Ureter (tissue), 1 donor: ENCODE measurements around the gene SLC16A3. TPM values are rescaled to one million over a fixed set of nuclear protein-coding genes. Genes with fewer than 3 reads are reported as not detected.

Source experiments
- DNase-seq: peaks from one replicate; pipeline ENCODE4 v3.0.0-alpha.2; 2020; ENCODE audit warnings: low spot score
- total RNA-seq: library from RNA; stranded (reverse); gene quantifications from one replicate; pipeline ENCODE4 v1.2.4, GENCODE V29; 2023
- donor health status: DM: yes; HTN: yes; CAD: no.

SLC16A3 gene
- total RNA-seq, 1 donor from 2014 or later: 44.2 TPM

DNA sequence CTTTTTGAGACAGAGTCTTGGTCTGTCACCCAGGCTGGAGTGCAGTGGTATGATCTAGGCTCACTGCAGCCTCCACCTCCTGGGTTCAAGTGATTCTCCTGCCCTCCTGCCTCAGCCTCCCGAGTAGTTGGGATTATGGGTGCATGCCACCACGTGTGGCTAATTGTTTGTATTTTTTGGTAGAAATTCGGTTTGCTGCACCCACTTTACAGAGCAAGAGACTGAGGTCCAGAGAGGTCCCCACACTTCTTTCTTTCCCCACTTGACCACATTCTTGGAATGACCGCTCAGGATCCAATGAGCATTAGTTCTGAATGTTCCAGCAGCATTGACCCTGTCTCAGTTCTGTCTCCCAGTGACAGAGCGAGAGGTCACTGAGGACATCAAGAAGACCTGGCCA, 5.3 kb upstream of the SLC16A3 start:
- no peak for DNase-seq

DNA sequence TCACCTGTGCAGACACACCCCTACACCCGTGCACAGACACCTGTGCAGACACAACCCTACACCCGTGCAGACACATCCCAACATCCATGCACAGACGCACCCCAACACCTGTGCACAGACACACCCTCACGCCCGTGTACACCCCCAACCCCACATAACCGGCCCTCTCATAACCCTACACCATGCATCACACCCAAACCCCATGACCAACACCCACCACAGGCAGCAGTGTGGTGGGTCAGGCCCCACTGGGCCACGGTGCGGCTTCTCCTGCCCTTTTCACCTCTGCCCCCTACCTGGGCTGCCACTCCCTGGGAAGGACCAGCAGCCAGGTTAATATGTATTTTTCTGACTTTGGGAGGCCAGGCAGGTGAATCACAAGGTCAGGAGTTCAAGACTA, 4.2 kb upstream of the SLC16A3 start:
- no peak for DNase-seq

DNA sequence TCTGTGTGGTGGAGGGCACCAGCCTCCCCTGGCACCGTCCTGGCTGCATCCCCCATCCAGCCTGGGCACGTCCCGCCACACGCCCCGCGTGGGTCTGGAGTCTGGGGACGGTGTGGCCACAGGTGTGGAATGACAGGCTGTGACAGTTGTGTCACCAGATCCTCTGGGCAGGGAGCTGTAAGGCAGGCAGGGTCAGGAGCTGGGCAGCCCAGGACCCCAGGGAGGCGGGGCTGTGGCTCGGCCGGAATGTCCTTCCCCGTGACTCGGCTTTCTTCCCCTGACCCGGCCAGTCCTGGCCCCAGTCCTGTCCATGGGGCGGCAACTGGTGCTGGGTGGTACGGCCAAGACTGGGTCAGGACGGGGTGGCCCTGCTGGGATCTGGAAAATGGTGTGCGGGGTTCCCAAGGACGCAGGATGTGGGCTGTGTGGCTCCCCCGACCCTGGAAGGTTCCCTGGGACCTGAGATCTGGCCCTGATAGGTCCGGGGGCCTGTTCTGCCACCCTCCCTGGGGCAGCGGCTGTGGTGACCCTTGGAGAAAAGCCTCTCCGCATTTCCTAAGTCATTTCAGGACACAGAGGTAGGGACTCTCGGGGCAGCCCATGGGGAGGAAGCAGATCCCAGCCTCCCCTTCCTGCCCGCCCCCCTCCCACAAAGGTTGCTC, 3.3 kb upstream of the SLC16A3 start:
- peak; percentile 44 for DNase-seq

DNA sequence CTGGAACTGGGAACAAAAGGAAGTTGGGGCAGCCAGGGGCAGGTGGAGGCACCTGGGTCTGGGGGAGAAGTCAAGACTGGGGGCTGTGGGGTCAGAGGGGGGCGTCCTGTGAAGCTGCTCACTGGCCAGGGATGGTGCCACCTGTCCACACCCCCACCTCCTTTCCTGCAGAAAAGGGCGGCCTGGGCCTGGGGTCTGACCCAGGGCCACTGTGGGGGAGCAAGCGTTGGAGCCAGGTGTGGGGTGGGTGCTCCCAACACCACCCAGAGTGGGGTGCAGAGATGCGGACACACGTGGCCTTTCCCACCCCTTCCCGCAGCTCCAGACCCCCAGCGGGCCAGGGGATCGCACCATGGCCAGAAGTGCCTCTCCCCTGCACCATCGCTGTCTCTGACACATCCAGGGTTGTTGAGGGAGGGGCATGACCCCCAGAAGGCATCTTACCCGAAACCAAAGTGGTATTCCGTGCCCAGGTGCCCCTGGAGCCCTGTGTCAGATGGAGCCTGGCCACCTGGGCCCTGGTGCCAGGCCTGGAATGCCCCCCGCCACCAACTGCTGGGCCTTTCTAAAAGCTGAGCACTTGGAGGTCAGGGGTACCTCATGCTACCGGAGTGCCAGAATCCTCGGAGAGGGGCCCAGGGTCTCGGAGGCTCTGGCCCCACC, 2.6 kb upstream of the SLC16A3 start:
- no peak for DNase-seq

DNA sequence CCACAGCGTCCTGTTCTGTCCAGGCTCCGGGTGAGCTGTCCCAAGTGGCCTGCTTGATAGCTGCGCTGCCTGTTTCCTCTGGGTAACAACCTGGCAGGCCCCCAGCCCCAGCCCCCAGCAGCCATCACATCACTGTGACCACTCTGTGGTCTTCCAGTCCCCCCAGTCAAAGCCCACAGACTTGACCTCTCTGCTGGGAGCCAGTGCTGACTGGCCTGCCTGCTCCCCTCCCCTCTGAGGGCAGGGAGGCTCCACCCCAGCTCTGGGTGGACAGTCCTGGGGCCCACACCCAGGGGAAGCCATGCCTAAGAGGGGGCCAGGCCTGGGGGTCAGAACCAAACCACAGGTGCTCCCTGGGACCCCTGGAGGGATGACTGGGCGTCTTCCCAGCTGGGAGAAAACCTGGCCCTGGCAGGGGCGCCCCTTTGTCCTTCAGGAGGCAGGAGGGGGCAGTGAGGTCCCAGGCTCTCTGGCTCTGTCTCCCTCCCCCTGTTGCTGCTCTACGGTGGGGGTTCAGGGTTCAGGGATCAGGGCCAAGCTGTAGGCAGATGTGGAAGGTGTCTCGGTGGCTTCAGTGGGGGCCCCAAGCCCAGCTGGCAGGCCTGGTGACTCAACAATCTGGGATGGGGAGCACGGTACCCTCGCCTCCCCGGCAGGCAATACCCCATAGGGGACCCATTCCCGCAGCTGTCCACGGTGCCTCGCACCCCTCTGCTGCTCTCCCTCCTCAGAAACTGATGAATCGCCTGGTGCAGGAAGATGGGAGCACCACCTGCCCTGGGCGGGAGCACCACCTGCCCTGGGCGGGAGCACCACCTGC, 1.8 kb upstream of the SLC16A3 start:
- DNase-seq: peak; percentile 48

DNA sequence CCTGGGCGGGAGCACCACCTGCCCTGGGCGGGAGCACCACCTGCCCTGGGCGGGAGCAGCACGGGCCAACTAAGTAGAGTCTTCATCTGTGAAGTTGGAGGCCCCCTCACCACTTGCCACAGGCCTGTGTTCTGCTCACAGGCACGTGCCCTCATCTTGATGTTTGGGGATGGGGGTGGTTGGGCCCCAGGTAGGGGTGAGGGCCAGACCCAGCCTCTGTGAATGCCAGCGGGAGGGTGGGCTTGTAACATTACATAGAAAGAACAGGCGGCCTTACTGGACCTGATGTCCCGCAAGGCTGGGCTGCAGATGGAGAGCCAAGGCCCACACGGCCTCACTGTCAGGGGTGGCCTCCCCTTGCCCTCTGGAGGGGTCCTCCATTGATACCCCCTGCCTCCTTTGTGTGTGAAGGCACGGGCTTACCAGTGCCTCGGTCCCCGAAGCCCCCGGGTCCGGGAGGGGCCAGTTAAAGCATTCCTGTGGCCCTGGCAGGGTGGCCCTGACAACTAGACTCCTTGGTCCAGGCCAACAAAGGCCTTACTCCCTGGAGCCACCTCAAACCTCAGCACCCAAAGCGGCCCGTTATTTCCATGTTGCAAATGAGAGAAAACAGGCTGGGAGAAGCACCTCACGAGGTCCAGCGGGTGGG, 1.1 kb upstream of the SLC16A3 start:
- peak; percentile 46 for DNase-seq

DNA sequence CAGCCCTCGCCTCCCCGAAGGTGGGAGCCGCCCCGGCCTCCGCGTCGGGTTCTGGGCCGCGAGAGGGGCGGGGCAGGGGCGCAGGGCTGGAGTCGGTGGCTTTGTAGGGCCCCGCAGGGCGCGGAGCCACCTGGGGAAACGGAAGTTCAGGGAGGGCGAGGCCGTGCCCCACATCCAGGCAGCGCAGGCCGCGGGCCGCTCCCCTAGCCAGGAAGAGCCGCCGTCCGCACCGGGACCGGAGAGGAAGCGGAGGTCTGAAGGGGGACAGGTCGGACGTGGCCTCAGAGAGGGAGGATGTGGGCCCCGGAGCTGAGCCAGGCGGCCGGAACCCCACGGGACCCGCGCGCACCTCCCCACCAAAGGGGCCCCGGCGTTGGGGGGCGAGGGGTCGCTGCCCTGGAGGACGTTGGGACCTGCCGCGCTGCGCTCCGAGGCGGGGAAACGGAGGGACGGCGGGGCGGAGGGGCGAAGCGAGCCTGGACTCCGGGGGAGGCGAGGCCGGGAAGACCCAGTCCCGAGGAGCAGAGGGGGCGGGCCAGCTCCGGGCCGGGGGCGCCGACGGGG, 482 bp upstream of the SLC16A3 start:
- DNase-seq: no peak

DNA sequence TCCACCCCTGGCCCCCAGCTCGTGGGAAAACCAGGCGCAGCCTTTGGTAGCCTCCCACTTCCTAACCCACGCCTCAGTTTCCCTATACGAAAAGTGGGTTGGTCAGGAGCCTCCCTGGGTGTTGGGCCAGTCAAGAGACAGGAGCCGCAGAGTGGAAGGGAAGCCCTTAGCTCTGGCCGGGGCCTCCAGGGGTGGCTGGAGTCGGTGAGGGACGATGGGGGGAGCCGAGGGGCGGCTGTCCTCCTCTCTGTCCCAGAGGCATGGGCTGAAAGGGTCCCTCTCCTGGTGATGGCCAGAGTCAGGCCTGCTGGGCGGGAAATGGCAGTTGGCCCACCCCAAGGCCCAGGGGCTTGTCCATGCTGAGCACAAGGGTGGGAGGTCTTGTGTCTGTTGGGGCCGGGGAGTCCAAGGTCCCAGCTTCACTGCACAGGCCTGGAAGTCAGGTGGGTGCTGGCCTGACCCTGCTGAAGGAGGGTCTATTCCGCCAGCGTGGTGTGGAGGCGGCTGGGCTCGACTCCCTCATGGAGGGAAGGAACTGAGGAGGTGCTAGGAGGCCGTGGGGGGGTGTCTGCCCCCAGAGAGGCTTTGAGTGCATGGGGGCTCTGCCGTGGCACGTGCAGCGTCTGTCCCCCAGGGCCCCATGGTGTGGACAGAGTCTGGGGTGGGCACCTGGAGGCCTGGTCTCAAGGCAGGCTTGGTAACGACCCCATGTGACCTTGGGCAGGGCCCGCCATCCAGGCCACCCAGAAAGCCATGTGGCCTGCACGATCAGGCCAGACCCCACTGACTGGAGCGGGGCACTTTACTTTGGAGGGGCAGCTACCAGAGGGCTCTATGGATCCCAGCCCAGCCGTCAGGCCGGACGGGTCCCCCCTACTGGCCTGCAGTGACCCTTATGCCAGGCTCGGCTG, 1.1 kb downstream of the SLC16A3 start:
- DNase-seq: peak; percentile 68

DNA sequence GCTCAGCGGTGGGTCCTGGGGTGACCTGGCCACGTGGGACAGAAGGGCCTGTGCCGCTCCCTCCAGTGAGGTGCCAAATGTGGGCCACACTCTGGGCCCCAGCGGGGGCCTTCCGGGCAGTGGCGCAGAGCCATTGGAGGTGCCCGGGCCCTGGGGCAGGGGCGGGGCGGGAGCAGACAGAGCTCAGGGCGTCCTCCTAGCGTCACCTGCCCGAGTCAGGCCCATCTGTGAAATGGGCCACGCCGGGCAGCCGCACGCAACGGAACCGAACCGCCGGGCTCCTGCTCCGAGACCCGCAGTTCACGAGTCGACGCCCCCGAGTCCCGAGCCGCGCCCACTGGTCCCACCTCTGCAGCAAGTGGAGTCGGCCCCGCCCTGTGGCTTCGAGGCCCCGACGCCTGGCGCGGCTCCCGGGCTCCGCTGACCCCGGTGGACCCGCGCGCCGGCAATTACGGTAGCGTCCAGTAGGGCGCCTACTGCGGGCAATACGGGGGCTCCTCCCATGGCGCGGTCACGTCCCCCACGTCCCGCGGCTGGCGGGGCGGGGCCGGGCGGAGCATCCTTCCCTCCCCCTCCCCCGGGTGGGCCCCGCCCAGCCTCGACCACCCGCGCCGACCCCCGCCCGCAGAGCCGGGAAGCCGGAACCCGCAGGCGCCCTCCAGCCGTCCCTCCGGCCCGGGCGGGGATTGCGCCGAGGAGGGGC, 1.9 kb downstream of the SLC16A3 start:
- DNase-seq: peak; percentile 91

DNA sequence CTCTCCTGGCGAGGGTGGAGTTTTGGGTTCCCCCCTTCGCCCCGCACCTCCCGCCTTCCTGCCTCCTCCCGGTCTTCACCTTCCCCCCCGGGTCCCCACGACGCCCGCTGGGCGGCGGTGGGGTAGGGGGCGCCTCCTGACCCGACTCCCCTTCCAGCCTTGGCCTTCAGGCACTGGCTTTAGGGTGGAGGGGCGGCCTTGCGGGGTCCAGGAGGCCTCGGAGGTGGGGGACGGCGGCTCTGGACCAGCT, 2.4 kb downstream of the SLC16A3 start:
- no peak for DNase-seq

DNA sequence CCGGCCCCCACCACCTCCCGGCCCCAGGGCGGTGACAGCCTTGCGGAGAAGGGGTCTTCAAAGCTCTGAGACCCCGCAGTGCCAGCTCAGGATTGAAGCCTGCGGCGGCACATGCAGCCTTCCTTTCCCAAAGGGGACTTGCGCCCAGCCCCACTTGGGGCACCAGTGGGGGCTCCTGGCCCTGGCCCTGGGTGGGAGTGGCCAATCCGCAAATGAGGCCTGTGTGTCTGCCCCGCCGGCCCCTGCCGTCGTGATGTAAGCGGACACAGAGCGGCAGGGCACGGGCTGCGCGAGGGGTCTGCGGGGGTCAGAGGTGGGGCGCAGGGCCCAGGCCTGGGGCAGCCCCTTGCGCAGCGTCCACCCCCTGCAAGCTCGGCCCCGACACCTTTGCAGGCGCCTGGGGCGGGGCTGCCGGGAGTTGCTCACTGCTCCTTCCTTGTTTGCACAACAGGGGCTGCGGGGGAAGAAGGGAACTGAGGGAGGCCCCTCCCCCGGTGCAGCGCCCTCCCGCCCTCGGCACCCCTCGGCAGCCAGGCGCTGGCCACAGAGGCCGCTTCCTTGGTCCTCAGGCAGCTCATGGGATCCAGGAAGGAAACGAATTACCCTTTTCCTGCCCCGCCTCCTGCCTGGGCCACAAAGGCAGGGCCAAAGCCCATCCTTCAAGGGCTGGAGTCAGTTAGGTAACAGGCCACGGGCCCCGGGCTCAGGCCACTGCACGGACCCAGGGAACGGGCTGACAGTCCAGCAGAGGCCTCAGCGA, 2.9 kb downstream of the SLC16A3 start:
- peak; percentile 90 for DNase-seq

DNA sequence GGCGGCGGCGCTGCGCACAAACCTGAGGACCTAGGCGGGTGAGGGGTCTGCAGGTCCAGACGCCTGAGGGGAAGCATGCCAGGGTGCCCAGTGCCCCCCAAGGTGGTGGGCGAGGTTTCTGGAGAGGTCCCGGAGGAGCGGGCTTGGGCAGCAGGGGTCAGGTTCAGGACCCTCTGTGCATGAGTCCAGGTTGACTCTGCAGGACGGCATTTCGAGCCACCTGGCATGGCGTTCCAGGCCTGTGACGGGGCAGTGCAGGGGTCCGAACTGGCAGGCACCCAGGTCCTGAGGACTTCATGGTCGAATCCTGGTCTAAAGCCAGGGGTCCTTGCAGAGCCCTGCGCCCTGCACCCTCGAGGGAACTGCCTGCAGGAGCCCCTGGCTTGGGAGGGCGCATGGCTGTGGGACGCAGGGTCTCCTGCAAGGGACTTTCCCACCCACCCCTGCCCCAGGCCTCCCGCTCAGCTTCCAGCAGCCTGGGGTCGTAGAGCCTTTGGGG, 3.5 kb downstream of the SLC16A3 start:
- DNase-seq: no peak

DNA sequence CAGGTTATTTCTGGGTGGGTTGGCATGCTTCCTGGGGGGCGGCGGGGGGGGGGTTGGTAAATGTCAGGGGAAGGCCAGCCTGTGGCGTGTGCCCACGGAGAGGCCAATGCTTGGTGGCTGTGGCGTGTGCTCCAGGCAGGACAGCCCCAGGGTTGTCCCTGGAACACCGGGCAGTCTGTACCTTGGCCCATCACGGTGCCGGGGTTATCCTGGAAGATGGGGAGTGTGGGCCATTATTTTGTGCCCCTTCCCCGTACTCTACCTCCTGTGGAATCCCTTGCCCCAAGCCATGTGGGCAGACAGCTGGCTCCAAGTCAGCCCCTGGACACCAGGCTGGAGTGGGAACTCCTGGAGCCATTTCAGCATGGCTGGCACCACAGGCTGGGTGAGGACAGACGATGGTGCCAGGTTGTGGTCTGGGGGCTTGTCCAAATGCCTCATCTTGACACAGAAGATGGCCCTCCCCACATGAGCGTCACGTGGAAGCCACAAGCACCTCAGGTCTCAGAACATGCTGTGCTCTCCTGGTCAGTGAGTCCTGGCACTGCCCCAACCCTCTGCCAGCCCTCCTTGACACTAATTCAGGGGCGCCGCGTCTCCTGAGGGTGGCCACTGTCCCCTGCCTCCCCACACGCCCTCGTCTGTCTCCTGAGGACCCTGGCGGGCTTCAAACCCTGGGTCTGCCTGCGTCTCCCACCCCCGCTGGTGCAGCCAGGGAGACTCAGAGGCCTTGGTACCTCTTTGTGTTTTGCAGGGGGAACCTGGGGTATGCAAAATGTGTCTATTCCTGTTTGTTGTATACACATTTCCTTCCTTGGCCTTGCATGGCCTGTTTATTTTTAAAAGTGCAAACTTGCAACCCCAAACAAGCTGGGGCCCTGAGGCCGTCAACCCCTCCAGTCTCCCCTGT, 4.3 kb downstream of the SLC16A3 start:
- peak; percentile 53 for DNase-seq

DNA sequence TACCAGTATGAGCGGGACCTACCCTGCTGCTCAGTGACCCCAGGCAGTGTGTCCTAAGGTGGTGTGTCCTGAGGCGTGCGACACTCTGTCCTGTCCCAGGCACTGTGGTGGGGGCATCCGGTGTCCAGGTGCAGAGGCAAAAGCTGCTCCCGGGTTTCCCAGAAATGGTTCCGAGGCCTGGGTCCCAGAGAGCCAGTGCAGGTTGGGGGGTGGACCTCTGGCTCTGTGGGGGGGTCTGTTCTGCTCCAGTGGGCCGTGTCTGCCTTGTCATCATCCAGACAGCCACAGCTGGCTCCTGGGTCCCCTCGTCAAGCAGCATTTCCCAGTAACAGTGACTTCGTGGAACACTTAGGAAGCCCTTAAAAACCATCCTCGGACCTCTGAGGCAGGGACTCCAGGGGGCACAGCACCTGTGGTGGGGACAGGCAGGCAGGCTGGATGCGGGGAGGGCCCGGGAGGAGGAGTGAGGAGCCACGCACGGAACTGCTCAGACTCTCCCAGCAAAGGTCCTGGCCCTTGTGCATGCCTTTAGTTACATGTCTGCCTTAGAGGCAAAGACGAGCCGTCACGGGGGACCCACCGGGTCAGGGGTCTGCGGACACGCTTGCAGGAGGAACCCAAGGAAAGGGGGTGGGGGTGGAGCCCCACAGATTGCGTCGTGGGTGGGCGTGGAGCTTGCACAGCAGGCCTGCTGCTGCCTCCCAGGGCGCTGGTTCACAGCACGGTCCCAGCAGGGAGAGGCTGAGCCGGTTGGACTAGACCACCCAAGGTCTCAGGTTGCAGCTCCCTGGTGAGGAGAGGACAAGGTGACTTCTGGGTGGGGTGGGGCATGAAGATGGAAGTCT, 5.6 kb downstream of the SLC16A3 start:
- peak; percentile 82 for DNase-seq

DNA sequence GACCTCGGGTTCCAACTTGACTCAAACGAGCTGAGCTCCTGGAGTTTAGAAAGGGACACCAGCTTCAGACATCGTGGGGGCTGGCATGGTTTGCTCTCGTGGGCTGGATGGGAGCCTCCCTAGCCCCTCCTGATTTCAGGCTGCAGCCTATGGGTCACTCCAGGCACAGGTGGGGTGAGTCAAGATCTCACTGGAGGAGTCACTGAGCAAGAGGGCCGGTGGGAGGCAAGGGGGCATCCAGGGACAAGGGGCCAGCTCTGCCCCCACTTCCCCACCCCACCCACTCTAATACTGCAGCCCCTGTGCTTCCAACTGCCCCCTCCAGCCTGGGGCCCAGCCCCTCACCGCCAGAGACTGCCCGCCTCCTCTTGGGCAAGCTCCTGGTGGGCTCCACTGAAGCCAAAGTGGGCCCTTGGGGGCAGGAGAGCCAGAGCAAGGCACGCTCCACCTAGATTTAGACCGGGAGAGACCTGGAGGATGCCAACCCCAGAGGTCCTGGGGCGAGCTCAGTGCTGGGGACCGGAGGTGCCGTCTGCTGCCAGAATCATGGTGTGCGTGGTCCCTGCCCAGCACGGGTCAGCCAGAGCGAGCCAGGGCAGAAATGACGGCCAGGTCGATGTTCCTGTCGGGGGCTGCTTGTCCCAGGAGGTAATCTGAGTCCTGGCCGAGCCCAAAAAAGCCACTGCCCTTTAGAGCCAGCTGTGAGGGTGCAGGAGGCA, 6.4 kb downstream of the SLC16A3 start:
- peak; percentile 50 for DNase-seq

DNA sequence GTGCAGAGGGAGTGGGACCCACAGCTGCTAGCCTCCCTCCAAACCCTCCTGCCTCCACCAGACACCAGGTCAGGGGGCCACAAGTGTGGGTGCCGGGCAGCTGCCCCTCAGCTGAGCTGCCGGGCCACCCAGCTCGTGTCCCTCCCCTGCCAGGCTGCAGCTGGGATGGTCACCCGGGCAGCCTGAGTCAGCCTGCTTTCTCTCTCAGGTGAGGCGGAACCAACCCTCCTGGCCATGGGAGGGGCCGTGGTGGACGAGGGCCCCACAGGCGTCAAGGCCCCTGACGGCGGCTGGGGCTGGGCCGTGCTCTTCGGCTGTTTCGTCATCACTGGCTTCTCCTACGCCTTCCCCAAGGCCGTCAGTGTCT, 6.9 kb downstream of the SLC16A3 start:
- DNase-seq: peak; percentile 68
